K562 (cell line): Measurements from ENCODE around the gene ZFAND5. TPM values are rescaled to one million over a fixed set of nuclear protein-coding genes. Genes with fewer than 3 reads are reported as not detected.
A peak's percentile ranks its signal among the peaks of the same experiment; 100 is the strongest.

Experiments used
- ATAC-seq: fragments of 200-7000 bp; cut with Tn5 transposase; 3 replicates; pipeline ENCODE4 v1.9.1; 2020; ENCODE audit warnings: moderate library complexity
- BruUV-seq: library from RNA; stranded (reverse); fragments of 400-500 nt; replicated peaks from 2 replicates; lab custom pipeline; 2021; lab: Mats Ljungman, UMichigan
- CTCF ChIA-PET: fragments of 300-600 bp; formaldehyde crosslinking; extraction: SDS; loops from one replicate; lab custom pipeline; 2021; ENCODE audit warnings: low intra/inter-chr PET ratio; lab: Yijun Ruan, JAX
- POLR2A ChIA-PET: fragments of 300-600, 350-650 bp; sonication (Branson Sonifier 250); formaldehyde crosslinking; extraction: SDS; loops from one replicate; lab custom pipeline; 2021; ENCODE audit warnings: antibody characterized with exemption, inconsistent platforms; lab: Yijun Ruan, JAX
- DNase-seq, 4 experiments: peaks; one replicate each; pipeline versions ENCODE4 v3.0.0 to v3.0.0-alpha.2; 2011 to 2018; ENCODE audit warnings: low spot score in 3 of 4, mixed read lengths in 3 of 4; ENCODE audit errors: extremely low read depth in 1 of 4
- FAIRE-seq: peaks from 2 replicates; lab custom pipeline; 2011; peaks lifted over from hg19 to GRCh38; lab: Jason Lieb, UNC
- H2AFZ ChIP-seq: 2 replicates; pipeline ENCODE4 v1.6.0; 2011; ENCODE audit warnings: low read depth, low read length, control low read depth, inconsistent platforms
- H3K27ac ChIP-seq: fragments of 200-600 bp; 3 replicates; pipeline ENCODE4 v1.8.0; 2011; ENCODE audit warnings: low read depth, mild to moderate bottlenecking, control low read depth, inconsistent platforms, low read length, moderate library complexity, mixed read lengths; ENCODE audit errors: extremely low read depth
- H3K27me3 ChIP-seq, 2 experiments: fragments of 300-600 bp in 1 of 2; 2 replicates in 1 of 2; 3 replicates in 1 of 2; pipeline versions ENCODE4 v1.6.0 to v1.8.0; 2011; ENCODE audit warnings: inconsistent platforms in 2 of 2, low read length in 2 of 2, mild to moderate bottlenecking in 1 of 2, mixed read lengths in 1 of 2, moderate library complexity in 1 of 2; ENCODE audit not compliant: control insufficient read depth in 2 of 2, insufficient read depth in 2 of 2
- H3K36me3 ChIP-seq: fragments of 300-600 bp; 3 replicates; pipeline ENCODE4 v1.8.0; 2011; ENCODE audit warnings: mild to moderate bottlenecking, low read length, inconsistent platforms; ENCODE audit not compliant: control insufficient read depth, insufficient read depth
- H3K4me1 ChIP-seq, 2 experiments: fragments of 200-600 bp in 1 of 2; replicated peaks in 1 of 2; 2 replicates in 1 of 2; 3 replicates in 1 of 2; pipeline versions ENCODE4 v1.5.1 to v1.8.0; 2011; ENCODE audit warnings: inconsistent platforms in 2 of 2, low read length in 2 of 2, mild to moderate bottlenecking in 1 of 2, mixed read lengths in 1 of 2, moderate library complexity in 1 of 2; ENCODE audit not compliant: control insufficient read depth in 2 of 2, insufficient read depth in 2 of 2
- H3K4me2 ChIP-seq: 2 replicates; pipeline ENCODE4 v1.6.1; 2011; ENCODE audit warnings: low read length, control low read depth, inconsistent platforms, mixed read lengths; ENCODE audit not compliant: insufficient read depth
- H3K4me3 ChIP-seq: fragments of 200-600 bp; sonication (generic), shearing (Covaris generic); 2 replicates; pipeline ENCODE4 v1.5.1; 2016; ENCODE audit warnings: control low read depth, inconsistent platforms
- H3K79me2 ChIP-seq: fragments of 200-600 bp; 3 replicates; pipeline ENCODE4 v1.8.0; 2011; ENCODE audit warnings: low read length, inconsistent platforms; ENCODE audit not compliant: control insufficient read depth, insufficient read depth
- H3K9ac ChIP-seq, 2 experiments: 2 replicates each; pipeline versions ENCODE4 v1.6.0 to v1.6.1; 2011; ENCODE audit warnings: low read depth in 2 of 2, low read length in 2 of 2, control low read depth in 1 of 2, inconsistent platforms in 1 of 2, mild to moderate bottlenecking in 1 of 2, mixed read lengths in 1 of 2; ENCODE audit not compliant: insufficient read depth in 1 of 2
- H3K9me1 ChIP-seq: one replicate; pipeline ENCODE4 v1.6.0; 2011; ENCODE audit warnings: inconsistent platforms, mild to moderate bottlenecking, low read length, moderate library complexity; ENCODE audit not compliant: control insufficient read depth, insufficient read depth
- H3K9me3 ChIP-seq: replicated peaks from 2 replicates; pipeline ENCODE4 v1.5.1; 2011; ENCODE audit warnings: low read depth, low read length, inconsistent platforms; ENCODE audit not compliant: control insufficient read depth, insufficient read depth
- H4K20me1 ChIP-seq: replicated peaks from 2 replicates; pipeline ENCODE4 v1.6.1; 2011; ENCODE audit warnings: low read length, inconsistent platforms, mixed read lengths; ENCODE audit not compliant: control insufficient read depth, insufficient read depth
- POLR2A ChIP-seq: fragments of 450-650 bp; conservative IDR thresholded peaks from 2 replicates; pipeline ENCODE4 v1.6.1; 2016
- POLR2AphosphoS5 ChIP-seq: IDR thresholded peaks from 2 replicates; pipeline ENCODE4 v1.6.1; 2011; ENCODE audit warnings: mild to moderate bottlenecking, low read depth, low read length, moderate library complexity; ENCODE audit not compliant: control insufficient read depth, insufficient read depth
- SAP30 ChIP-seq: fragments of 200-600 bp; sonication (generic); IDR thresholded peaks from 2 replicates; pipeline ENCODE4 v1.6.1; 2012; ENCODE audit warnings: borderline replicate concordance, low read depth, mild to moderate bottlenecking, moderate library complexity, low read length, control low read depth, inconsistent platforms; ENCODE audit not compliant: insufficient read depth, poor library complexity, severe bottlenecking
- SUPT5H ChIP-seq: fragments of 450-650 bp; IDR thresholded peaks from 2 replicates; pipeline ENCODE4 v1.6.1; 2016
- ZNF586 ChIP-seq: fragments of 450-650 bp; formaldehyde crosslinking; conservative IDR thresholded peaks from 2 replicates; pipeline ENCODE4 v1.4.0; 2020; ENCODE audit warnings: mild to moderate bottlenecking, moderate library complexity
- ZNF707 ChIP-seq: fragments of 250-450 bp; sonication (Bioruptor Pico); conservative IDR thresholded peaks from 2 replicates; pipeline ENCODE4 v1.8.0; 2022; ENCODE audit warnings: inconsistent platforms, mild to moderate bottlenecking, moderate library complexity
- WGBS: fragments of 100-300 bp; shearing (Covaris generic); methylation state at CpG from one replicate; pipeline ENCODE4 v1.1.6; 2016; ENCODE audit warnings: low coverage, mixed read lengths; ENCODE audit not compliant: insufficient coverage; ENCODE audit errors: missing lambda C conversion rate; 5-methylcytosine and 5-hydroxymethylcytosine counted together
- in situ Hi-C: fragments of 300-500 bp; cut with MboI; formaldehyde crosslinking; loops from 4 replicates; pipeline ENCODE4 v1.15.0; 2018; ENCODE audit warnings: inconsistent platforms, mixed read lengths
- intact Hi-C: fragments of 100-400 bp; cut with micrococcal nuclease; formaldehyde crosslinking; loops from 2 replicates; pipeline ENCODE4 v1.14.2; 2022
- polyA plus RNA-seq, 8 experiments: library from polyadenylated mRNA; depleted of rRNA in 4 of 8; stranded (reverse) in 5 of 8; unstranded in 3 of 8; fragments of >200 nt; fragmentation: Nextera tagmentation in 2 of 8; fragmentation: Illumina TruSeq in 1 of 8; extraction: Ambion mirVana in 2 of 8; extraction: Trizol in 1 of 8; gene quantifications; 2 replicates each; pipeline versions ENCODE4 v1.2.1 to v1.2.3, GENCODE V29; 2011 to 2014; ENCODE audit warnings: inconsistent platforms in 1 of 8, missing spikeins in 1 of 8
- total RNA-seq, 7 experiments: library from RNA; depleted of rRNA in 6 of 7; stranded (reverse); fragments of >200 nt in 6 of 7; fragmentation: Illumina TruSeq in 2 of 7; extraction: Trizol in 2 of 7; gene quantifications; 2 replicates each; pipeline versions ENCODE4 v1.2.1 to v1.2.3, GENCODE V29; 2011 to 2021; ENCODE audit warnings: low replicate concordance in 1 of 7
- TF ChIP-seq, protein P1 (sequence below): sonication (generic); formaldehyde crosslinking; IDR thresholded peaks from 2 replicates; pipeline ENCODE4 v1.8.1; 2023; ENCODE audit warnings: mild to moderate bottlenecking, missing genetic modification reagents
- TF ChIP-seq, protein P2 (sequence below), 2 experiments: fragments of 200-800 bp in 1 of 2; sonication (Bioruptor generic) in 1 of 2; sonication (generic) in 1 of 2; formaldehyde crosslinking in 1 of 2; IDR thresholded peaks in 1 of 2; conservative IDR thresholded peaks in 1 of 2; 2 replicates each; pipeline versions ENCODE4 v1.5.0 to v1.6.1; 2016 to 2020; ENCODE audit warnings: missing compliant biosample characterization in 1 of 2, missing genetic modification characterization in 1 of 2, missing genetic modification reagents in 1 of 2
- TF ChIP-seq, protein P3 (sequence below), 2 experiments: fragments of 250-450 bp in 1 of 2; fragments of 450-650 bp in 1 of 2; sonication (Bioruptor Pico) in 1 of 2; IDR thresholded peaks; 2 replicates each; pipeline versions ENCODE4 v1.6.1 to v1.8.0; 2016 to 2021; ENCODE audit warnings: mild to moderate bottlenecking in 2 of 2, moderate library complexity in 2 of 2, missing compliant biosample characterization in 1 of 2, missing genetic modification characterization in 1 of 2

Gene ZFAND5
- total and polyA plus RNA-seq, 9 of the 15 experiments (the other 6 are each of a cell fraction or from before 2014, with no cell fraction given): 12.7 to 64.2 (median 34.5) TPM

DNA sequence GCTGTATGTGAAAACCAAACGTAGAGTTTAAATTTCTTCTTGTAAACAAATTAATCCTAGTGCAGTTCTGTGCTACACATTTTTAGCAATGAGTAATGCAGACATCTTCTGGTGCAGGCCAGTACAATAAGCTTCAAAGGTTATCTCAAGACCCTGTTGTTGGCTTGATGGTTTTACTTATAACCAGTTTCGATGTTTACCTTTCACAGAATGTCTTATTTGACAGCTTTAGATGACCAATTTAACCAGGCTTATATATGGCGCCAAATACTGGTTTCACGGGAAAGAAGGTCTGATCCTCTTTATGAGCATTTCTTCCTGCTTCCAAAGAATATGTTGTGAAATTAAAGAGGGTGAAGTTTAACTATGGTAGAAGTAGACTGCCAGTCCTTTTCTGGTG is 9.9 kb downstream of the ZFAND5 start (continued):
- TF ChIP-seq ZNF586 (CRISPR knock-in tag) (no peak), SAP30 (no peak), ZNF707 (CRISPR knock-in tag) (no peak)
- TF ChIP-seq, protein P1, sequence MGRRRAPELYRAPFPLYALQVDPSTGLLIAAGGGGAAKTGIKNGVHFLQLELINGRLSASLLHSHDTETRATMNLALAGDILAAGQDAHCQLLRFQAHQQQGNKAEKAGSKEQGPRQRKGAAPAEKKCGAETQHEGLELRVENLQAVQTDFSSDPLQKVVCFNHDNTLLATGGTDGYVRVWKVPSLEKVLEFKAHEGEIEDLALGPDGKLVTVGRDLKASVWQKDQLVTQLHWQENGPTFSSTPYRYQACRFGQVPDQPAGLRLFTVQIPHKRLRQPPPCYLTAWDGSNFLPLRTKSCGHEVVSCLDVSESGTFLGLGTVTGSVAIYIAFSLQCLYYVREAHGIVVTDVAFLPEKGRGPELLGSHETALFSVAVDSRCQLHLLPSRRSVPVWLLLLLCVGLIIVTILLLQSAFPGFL (CRISPR knock-in tag): no peak
- TF ChIP-seq, protein P2, sequence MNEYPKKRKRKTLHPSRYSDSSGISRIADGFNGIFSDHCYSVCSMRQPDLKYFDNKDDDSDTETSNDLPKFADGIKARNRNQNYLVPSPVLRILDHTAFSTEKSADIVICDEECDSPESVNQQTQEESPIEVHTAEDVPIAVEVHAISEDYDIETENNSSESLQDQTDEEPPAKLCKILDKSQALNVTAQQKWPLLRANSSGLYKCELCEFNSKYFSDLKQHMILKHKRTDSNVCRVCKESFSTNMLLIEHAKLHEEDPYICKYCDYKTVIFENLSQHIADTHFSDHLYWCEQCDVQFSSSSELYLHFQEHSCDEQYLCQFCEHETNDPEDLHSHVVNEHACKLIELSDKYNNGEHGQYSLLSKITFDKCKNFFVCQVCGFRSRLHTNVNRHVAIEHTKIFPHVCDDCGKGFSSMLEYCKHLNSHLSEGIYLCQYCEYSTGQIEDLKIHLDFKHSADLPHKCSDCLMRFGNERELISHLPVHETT (CRISPR knock-in tag; conservative IDR thresholded peaks at IDR 0.05 in 1 of 2, IDR thresholded peaks at IDR 0.05 in 1 of 2): no peak
- TF ChIP-seq, protein P3, sequence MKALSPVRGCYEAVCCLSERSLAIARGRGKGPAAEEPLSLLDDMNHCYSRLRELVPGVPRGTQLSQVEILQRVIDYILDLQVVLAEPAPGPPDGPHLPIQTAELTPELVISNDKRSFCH (CRISPR knock-in tag; IDR thresholded peaks at IDR 0.05): no peak
- TF ChIP-seq, protein P3 (tag; IDR thresholded peaks at IDR 0.05): no peak

DNA sequence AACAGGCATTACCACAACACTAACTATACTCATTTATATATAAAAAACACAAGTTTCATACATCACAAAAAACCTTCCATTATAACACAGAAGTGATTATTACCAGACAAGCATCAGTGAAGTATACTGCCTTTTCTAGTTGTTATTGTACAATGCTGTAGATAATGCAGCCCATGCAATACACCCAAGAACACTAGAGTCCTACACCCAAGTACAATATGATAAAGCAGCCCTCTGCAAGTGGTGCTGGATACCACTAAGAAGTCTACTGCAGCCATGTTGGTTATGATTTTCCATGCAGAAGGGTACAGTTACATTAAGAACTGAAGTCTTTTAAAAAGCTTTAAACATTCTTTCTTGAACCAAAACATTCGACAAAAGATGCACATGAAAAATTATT is 10.3 kb downstream of the ZFAND5 start:
- Histone ChIP-seq H3K4me3 (no peak overlapping the region), H3K9ac (no peak overlapping the region), H3K4me2 (no peak overlapping the region), H3K79me2 (peaks cover 25% of the 10 kb centered on the region), H3K9me1 (peaks cover 2% of the 10 kb centered on the region), H2AFZ (no peak overlapping the region), H3K36me3 (peaks cover 60% of the 10 kb centered on the region), H3K4me1 (no peaks in the 10 kb centered on the region), H3K9me3 (no peaks in the 10 kb centered on the region), H4K20me1 (peaks cover 6% of the 10 kb centered on the region; the same call in 1 of the 2 replicates), H3K27me3 (no peaks in the 10 kb centered on the region), H3K27ac (no peak overlapping the region)
- BruUV-seq: no TSS peak
- WGBS: 100% methylated on average over 1 of the region's 1 CpG
- peak; percentile 45; the same call in 2 of the 3 replicates for ATAC-seq
- no peak for DNase-seq
- CTCF ChIA-PET: no interaction called here
- POLR2A ChIA-PET: no interaction called here
- intact Hi-C loops (no loop called here), in situ Hi-C loops (no loop called here)
- FAIRE-seq: no peak
- TF ChIP-seq SUPT5H (0 out of 2 replicates have a peak, but pooled peaks have one; percentile 31), POLR2A (peak; percentile 23; the same call in 1 of the 2 replicates), POLR2AphosphoS5 (peak; percentile 14; the same call in 1 of the 2 replicates)
